ENCODE measurements around the gene MRAP.

MRAP gene

DNA sequence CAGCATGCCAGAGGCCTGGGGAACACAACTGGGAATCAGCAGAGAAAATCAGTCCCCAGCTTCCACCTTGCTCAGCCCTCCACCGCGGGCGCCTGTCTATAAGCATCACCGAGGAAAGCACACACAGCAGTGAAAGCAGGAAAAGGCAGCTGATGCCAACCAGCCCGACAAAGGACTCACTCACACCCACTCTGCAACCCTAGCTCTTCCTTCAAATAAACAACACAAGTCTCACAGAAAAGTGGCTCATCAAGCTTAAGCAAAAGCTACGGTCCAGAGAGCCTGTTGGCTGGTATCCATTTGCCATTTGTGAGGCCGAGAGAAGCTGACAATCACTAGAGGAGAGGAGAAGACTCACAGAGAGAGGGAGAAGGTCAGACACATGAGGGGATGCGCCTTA, 27.1 kb downstream of the MRAP start:
- DNase-seq = no peak

GRCh38 chr21:32328595-32328994, 29.9 kb downstream of the MRAP start:
- DNase-seq = no peak

GRCh38 chr21:32329331-32329730, 30.7 kb downstream of the MRAP start:
- no peak for DNase-seq

DNA sequence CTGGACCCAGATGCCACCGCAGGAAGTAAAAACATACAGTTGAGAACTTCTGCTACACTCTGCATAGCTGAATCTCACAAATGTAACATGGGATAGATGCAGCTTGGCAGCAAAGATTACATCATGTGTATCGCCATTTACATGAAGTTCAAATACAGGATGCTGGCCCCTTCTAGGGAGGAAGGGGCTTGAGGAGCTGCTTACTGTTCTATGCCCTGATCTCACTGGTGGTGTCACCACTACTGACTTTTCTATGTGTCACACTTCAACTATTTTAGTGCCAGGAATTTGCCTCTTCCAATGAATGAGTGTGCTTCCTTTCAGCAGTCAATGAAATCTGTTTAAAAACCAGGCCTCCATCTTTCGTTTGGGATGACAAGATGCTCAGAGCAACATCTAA, 31.1 kb downstream of the MRAP start:
- no peak for DNase-seq

DNA sequence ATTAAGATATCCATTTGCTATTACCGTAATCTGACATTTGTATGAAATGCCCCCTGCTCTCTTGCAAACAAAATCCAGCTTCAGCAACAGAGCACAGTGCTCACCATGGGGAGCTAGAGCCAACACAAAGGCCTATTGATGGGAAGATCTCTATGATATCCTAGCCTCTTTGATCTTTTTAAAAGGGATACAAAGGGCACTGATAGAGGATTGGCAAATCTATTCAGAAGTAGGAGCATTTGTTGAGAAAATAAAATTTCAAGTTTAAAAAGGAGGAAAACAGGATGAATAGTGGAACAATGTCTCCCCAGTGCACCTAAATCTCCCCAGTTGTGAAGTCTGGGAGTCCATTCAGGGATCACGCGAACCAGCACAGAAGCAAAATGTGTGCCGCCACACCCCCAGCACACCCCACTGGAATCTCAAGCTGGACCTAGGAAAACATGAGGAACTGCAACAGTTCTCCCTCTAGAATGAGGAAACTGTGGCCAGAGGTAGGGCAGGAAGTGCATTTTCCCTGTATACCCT, 32.2 kb downstream of the MRAP start:
- DNase-seq = no peak

DNA sequence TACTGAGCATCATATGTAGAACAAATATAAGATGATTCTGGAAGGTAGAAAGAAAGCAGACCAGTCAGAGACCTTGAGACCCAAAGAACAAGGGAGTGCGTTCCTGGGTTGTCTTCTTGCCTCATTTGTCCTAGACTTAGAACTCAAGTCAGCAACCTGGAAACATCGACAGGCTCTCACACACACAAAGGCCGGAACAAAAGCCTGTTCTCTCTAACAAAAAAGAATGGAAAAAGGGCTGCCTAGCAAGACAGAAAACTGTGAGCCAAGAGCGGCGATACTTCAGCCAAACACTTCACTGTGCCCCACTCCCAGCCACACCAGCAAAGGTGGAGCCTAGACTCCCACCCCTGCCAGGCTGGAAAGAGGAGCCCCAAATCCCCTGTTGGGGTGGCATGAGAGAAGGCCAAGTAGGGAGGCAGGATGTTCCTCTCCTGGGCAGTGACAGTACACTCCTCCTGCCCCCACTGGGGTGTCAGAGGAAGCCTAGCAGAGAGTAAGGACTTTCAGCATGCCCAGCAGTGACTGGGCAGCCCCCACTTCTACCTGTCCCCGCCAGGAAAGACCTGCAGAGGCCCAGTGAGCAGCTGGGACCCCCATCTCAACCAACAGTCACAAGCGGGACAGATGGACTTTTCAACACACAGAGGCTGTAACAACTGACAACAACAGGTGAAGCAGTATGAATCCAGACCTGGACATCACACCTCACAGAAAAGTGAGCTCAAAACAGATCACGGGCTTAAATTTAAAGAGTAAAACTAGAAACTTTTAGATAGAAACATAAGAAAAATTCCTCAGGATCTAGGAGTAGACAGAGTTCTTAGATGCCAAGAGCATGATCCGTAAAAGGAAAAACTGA, 33.0 kb downstream of the MRAP start:
- DNase-seq = no peak

DNA sequence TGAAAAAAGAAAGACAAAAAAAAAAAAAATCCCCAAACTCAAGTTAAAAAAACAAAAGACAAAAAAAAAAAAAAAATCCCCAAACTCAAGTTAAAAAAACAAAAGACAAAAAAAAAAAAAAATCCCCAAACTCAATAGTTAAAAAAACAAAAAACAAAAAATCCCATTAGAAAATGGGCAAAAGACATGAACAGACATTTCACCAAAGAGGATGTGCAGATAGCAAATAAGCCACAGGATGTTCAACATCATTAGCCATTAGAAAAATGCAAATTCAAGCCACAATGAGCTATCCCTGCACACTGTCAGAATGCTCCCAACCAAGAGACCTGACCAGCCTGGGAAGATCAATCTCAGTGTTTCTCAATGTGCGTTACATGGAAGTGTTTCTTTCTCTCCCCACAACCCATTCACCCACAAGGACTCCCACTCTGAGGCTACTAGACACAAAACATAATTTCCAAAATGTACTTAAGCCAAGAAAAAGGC, 33.9 kb downstream of the MRAP start:
- DNase-seq = no peak

GRCh38 chr21:32333953-32334673, 35.5 kb downstream of the MRAP start:
- no peak for DNase-seq

DNA sequence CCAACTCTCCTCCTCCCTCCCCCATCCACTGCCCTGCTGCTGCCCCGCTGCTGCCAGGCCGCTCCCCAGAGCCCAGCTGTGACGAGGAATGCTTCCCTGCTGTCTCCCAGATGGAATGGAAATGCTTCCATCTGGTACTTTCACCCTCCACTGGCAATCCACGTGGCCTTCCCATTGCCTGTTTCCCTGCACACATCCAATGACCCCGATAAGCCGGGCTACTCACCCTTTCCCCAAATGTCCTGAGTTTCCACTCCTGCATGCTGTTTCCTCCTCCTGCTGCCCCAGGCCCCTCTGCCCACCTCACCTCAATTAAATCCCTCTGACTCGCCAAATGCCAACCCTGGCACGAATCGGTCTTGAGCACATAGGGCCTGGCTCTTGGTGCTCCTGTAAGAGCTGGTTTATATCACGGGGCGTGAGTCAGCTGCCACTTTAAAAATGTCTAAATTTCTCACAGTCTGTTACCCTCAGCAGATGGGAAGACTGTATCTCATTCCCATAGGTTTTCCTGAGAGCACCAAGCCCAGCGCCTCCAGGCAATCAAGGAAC, 36.4 kb downstream of the MRAP start:
- DNase-seq = no peak

GRCh38 chr21:32335601-32336575, 37.2 kb downstream of the MRAP start:
- DNase-seq = no peak

DNA sequence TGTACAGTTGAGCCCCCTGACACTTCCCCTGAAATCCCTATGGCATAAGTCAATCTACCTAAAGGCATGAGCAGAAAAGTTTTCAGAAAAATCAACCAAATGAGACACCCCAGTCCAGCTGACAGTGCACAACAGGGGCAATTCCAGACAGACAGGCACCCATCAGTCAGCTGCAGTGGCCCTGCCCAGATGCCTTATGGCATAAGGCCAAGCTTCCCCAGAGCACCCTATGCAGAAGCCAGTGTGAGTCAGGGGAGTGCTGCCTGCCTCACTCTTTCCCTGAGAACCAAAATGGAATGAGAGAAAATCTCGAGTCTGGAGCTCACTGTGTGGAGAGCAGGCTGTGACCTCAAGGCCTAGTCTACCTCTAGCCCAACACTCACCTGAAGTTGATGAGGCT, 38.1 kb downstream of the MRAP start:
- DNase-seq = no peak

DNA sequence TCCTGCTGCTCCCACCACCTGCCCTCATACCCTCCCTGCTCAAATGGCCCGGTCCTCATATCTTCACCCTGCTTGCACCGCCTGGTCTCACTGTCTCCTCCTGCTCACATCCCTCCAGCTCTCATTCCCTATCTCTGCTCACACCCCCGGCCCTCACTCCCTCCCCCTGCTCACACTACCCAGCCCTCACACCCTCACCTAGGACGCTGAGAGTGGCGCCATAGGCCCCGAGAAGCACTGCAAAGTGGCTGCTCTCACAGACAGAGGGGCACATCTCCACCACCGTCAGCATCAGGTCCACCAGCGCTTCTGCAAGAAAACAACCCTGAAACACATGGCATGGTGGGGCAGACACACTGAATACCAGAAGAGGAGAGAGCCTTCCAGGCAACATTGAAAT, 38.6 kb downstream of the MRAP start:
- no peak for DNase-seq

DNA sequence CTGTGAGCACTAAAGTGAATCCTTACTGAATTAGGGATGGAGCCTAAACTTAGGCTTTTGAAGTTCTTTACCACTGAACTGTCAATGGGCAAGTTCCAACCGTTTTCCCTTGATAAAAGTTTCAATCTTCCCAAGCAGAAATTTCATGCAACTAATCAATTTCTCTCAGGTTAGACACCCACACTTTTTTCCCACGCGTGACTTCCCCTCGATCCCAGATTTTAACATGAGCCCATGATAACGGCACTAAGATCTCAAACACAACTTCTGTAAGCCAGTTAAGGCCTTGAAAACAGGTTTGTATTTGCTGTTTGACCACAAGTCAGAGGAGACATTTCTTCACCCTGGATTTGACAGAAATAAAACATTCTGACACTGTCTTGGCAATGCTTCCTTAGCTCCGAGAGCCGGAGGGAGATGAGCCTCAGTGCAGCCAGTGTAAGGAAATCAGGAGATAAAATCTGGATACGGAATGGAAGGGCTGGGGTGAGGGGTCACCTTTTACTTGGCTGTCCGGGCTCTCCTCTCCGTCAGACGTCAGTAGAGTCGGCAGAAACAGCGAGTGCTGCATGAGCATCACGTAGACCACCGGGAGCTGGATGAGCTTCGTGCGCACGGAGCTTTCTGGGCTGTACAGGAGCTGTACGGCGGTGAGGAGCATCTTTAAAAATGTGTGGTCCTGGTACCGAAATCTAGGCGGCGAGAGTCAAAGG, 39.7 kb downstream of the MRAP start:
- no peak for DNase-seq

GRCh38 chr21:32340863-32341848, 42.5 kb downstream of the MRAP start:
- DNase-seq = no peak

DNA sequence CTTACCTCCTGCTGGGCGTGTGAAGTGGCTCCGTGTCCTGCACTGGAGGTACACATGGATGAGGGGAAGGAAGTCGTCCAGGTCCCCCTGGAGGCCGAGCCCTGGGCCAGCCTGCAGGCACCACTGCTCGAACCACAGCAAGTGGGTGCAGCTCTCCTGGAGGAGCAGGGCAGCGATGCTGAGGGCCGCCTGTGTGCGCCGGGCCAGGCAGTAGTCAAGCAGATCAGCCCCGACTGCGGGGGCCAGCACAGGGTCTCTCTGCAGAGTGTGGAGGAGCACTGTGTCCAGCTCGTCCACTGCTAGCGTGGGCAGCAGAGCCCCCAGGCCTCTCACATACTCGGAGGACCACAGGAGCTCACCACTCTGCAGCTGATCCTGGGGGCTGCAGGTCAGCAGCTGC, 48.3 kb downstream of the MRAP start:
- DNase-seq = no peak

GRCh38 chr21:32347351-32347750, 48.7 kb downstream of the MRAP start:
- DNase-seq = no peak

- DNase-seq = no peak
These were observed 49.3 kb downstream of the MRAP start for GRCh38 chr21:32347977-32348376.

DNA sequence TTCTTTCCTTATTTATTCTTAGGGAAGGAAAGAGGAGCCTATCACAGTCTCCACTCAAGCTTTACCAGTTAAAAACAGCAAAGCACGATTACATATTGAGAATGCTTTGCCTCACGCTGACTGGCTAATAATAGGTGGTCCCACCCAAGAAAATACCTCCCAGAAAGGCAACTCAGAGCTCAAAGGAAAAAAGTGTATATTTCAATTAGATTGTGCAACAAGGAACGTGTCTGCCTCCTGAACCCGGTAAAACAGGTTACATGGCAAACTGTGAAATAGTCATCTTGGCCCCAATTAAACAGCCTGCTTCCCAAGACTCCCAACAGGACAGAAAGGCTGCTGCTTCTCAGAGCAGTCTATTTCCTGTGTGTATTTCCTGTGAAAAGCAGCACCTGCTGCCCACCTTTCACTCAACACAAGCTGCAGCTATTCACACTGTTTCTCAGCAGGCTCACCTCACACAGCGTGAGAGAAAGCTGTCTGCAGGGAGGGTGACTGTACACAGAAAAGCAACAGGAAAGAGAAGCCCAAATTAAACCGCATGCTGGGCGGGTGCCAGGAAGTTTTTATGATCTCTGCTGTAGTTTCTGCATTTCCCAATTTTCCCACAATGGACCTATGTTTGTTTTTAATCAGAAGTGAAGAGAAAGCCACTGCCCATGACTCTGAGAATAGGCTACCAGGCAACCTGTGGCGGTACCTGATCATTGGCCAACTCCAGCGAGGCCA, 50.1 kb downstream of the MRAP start:
- DNase-seq = no peak

DNA sequence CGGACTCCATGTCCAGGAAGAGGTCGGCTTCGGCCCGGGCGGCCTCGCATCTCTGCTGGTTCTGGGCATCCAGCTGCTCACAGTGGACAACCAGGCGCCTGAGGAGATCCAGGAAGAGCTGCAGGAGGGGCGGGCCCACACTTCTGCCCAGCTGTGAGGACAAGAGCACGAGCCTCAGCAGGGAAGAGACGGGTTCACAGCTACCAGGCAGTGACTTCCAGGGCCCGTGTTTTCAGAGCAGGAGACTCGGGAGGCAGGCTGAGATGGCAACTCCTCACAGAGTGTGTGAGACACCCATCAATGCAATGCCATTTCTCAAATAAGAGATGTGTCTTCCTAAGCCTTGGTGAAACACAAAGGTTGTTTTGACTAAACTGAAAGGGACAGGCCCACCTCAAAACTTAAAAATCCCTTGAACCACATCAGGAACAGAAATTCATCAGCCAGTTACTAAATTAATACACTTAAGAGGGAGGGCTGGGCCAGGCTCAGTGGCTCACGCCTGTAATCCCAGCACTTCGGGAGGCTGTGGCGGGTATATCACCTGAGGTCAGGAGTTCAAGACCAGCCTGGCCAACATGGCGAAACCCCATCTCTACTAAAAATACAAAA, 50.8 kb downstream of the MRAP start:
- DNase-seq = no peak
